Measurements from ENCODE around the gene SOD3.

GRCh38 chr4:24791043-24791442 is 4.3 kb upstream of the SOD3 start:
- TF ChIP-seq NR2C2 (CRISPR knock-in tag; IDR thresholded peaks at IDR 0.05) (no peak), RELA (CRISPR knock-in tag; IDR thresholded peaks at IDR 0.05; ENCODE audit: borderline replicate concordance) (no peak), ZNF317 (CRISPR knock-in tag; IDR thresholded peaks at IDR 0.05; ENCODE audit: borderline replicate concordance, low read depth) (no peak), CTCF (IDR thresholded peaks at IDR 0.05) (no peak)
